CD4-positive, alpha-beta memory T cell (primary cell): ENCODE measurements around the gene CPA4. TPM values are rescaled to one million over a fixed set of nuclear protein-coding genes. Genes with fewer than 3 reads are reported as not detected.

Experiments used
- CTCF ChIA-PET: fragments of 350-600 bp; sonication (Branson Sonifier 250); formaldehyde crosslinking; loops from one replicate; lab custom pipeline; 2021; ENCODE audit warnings: inconsistent platforms; ENCODE audit not compliant: partially characterized antibody; lab: Charles Lee
- POLR2A ChIA-PET: fragments of 350-600 bp; sonication (Branson Sonifier 250); formaldehyde crosslinking; loops from one replicate; lab custom pipeline; 2021; ENCODE audit not compliant: partially characterized antibody; lab: Charles Lee
- DNase-seq, 5 donors: peaks; one replicate each; pipeline versions ENCODE4 v3.0.0 to v3.0.0-alpha.2; 2020 to 2022; ENCODE audit warnings: mixed read lengths in 1 of 5
- H3K27ac ChIP-seq: one replicate; pipeline ENCODE4 v1.7.0; 2013; ENCODE audit warnings: low read depth, low read length
- H3K27me3 ChIP-seq: 2 replicates; pipeline ENCODE4 v1.7.0; 2013; ENCODE audit warnings: mild to moderate bottlenecking, low read length, moderate library complexity; ENCODE audit not compliant: insufficient read depth
- H3K36me3 ChIP-seq: 2 replicates; pipeline ENCODE4 v1.7.0; 2013; ENCODE audit warnings: mild to moderate bottlenecking, low read length, moderate library complexity; ENCODE audit not compliant: insufficient read depth
- H3K4me1 ChIP-seq: 2 replicates; pipeline ENCODE4 v1.7.0; 2013; ENCODE audit warnings: mild to moderate bottlenecking, low read length, moderate library complexity; ENCODE audit not compliant: insufficient read depth
- H3K4me3 ChIP-seq, 2 donors: one replicate each; pipeline ENCODE4 v1.7.0; 2013; ENCODE audit warnings: low read length in 2 of 2, mild to moderate bottlenecking in 1 of 2
- H3K9me3 ChIP-seq, 2 donors: one replicate each; pipeline ENCODE4 v1.7.0; 2013; ENCODE audit warnings: low read length in 2 of 2, control low read depth in 1 of 2; ENCODE audit not compliant: control insufficient read depth in 1 of 2
- H3K27ac Mint-ChIP-seq, 7 donors: one replicate each; pipeline ENCODE4 v1.8.0; 2020 to 2021; ENCODE audit warnings: mixed read lengths in 7 of 7, mild to moderate bottlenecking in 6 of 7, inconsistent platforms in 3 of 7, moderate library complexity in 3 of 7
- H3K27me3 Mint-ChIP-seq, 2 donors: one replicate each; pipeline ENCODE4 v1.8.0; 2020 to 2021; ENCODE audit warnings: mixed read lengths in 2 of 2
- H3K36me3 Mint-ChIP-seq, 2 donors: one replicate each; pipeline ENCODE4 v1.8.0; 2020 to 2021; ENCODE audit warnings: mixed read lengths in 2 of 2, inconsistent platforms in 1 of 2, mild to moderate bottlenecking in 1 of 2
- H3K4me1 Mint-ChIP-seq, 4 donors: one replicate each; pipeline ENCODE4 v1.8.0; 2020 to 2021; ENCODE audit warnings: mixed read lengths in 4 of 4, mild to moderate bottlenecking in 1 of 4
- H3K4me3 Mint-ChIP-seq, 8 donors: one replicate each; pipeline ENCODE4 v1.8.0; 2020 to 2021; ENCODE audit warnings: mixed read lengths in 8 of 8, mild to moderate bottlenecking in 7 of 8, moderate library complexity in 6 of 8, inconsistent platforms in 3 of 8
- H3K9me3 Mint-ChIP-seq, 8 donors: one replicate each; pipeline ENCODE4 v1.8.0; 2020 to 2021; ENCODE audit warnings: mixed read lengths in 8 of 8, mild to moderate bottlenecking in 5 of 8, inconsistent platforms in 3 of 8, moderate library complexity in 1 of 8
- intact Hi-C: fragments of 100-400 bp; cut with micrococcal nuclease; formaldehyde crosslinking; loops from one replicate; pipeline ENCODE4 v1.15.1; 2023
- polyA plus RNA-seq, 2 donors: library from polyadenylated mRNA; unstranded; fragments of 300-500 nt; fragmentation: Illumina TruSeq; gene quantifications; one replicate each; pipeline ENCODE4 v1.2.3, GENCODE V29; 2021
- total RNA-seq, 2 experiments: library from RNA; stranded (reverse); gene quantifications; one replicate each; pipeline ENCODE4 v1.2.3, GENCODE V29; 2021

Gene CPA4
- total and polyA plus RNA-seq, 4 experiments from 2014 or later = not detected

DNA sequence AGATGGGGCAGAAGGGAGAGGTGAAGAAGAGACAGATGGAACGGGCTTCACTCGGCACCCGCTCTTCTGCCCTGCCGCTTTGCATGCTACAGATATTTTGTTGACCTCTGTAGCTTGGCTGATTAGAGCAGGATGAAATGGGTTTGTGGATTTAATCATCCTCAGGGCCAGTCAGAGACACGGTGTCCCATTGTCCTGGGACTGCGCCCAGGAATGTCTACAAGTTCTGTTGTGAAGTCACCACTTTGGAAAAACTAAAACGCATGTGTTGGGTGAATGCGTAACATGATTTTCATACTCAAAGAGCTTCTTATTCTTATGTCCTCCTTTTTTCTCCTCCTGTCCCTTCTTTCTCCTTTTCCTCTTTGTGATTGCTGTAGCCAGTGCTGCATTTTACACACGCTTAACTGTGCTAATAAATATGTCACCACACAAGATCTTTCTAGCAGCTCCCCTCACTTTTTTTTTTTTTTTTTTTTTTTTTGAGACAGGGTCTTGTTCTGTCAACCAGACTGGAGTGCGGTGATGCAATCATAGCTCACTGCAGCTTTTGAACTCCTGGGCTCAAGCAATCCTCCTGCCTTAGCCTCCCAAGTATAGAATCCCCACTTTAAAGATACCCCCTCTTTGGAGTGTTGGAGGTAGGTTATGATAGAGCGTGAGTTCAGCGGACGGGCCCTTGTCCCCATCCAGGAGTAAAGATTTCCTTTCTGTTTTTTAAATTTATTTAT, 3.4 kb downstream of the CPA4 start:
- no peak overlapping the region for H3K27ac Mint-ChIP-seq
- CTCF ChIA-PET = interaction anchor here (1.6 kb wide), 1 partner anchor 11 kb away, joined by 4 read pairs; no protein-coding TSS in a partner anchor

DNA sequence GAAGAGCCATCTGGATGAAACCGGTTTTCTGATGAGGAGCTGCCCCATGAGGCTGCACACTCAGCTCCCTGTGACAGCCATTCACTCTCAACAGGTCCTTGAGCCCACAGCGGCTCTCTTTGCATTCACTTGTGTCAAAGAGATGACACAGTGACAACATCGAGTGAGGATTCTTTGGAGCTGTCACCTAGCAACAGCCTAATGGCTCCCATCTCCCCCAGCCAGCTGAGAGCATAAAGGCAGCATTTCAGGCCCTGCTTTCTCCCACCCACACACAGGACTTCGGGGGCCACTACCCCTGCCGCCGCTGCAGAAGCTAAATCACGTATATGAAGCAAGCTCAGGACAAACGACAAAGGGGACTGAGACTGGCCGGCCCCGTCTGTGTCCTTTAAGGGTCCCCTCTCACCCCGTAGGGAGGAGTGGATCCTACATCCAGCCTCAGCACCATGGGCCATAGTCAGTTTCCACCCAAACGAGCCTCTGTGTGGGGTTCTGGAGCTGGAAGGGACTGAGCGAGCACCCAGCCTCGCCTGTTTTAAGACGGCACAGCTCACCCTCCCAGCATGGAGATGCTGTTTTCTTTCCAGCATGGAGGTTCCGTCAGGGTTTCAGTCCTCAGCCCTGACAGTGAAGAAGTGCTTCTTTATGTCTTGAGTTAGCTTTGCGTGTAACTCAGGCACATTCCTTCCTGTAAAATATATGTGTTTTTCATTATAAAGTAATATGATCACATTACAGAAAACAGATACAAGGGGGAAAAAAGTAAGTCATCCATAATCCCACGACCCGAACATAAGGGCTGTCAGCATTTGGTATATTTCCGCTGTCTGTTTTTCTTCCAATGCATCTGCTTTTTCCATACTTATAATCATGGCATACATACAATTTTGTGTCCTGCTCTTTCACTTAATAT, 4.9 kb downstream of the CPA4 start:
- intact Hi-C loops = no loop called here
- CTCF ChIA-PET = no interaction called here
- Mint-ChIP-seq H3K27ac (no peak overlapping the region), H3K9me3 (peaks cover 0 to 2% (median 0%) of the 10 kb centered on the region in 8 donors), H3K4me1 (peaks cover 0 to 1% (median 0%) of the 10 kb centered on the region in 4 donors), H3K36me3 (no peaks in the 10 kb centered on the region), H3K27me3 (peaks cover 4 to 6% of the 10 kb centered on the region in 2 donors), H3K4me3 (no peak overlapping the region)
- no peak overlapping the region for H3K4me3 ChIP-seq
- POLR2A ChIA-PET = no interaction called here
- H3K27me3 ChIP-seq = no peaks in the 10 kb centered on the region
- H3K36me3 ChIP-seq = no peaks in the 10 kb centered on the region
- no peak for DNase-seq
- no peak overlapping the region for H3K27ac ChIP-seq
- H3K4me1 ChIP-seq = no peaks in the 10 kb centered on the region
- no peaks in the 10 kb centered on the region for H3K9me3 ChIP-seq

More for the DNA sequence above, 3.4 kb downstream of the CPA4 start:
- intact Hi-C loops = no loop called here
- Histone ChIP-seq H3K27ac (no peak overlapping the region), H3K36me3 (no peaks in the 10 kb centered on the region), H3K4me3 (no peak overlapping the region), H3K27me3 (no peaks in the 10 kb centered on the region), H3K9me3 (no peaks in the 10 kb centered on the region), H3K4me1 (no peaks in the 10 kb centered on the region)
- Mint-ChIP-seq H3K4me3 (no peak overlapping the region), H3K4me1 (peaks cover 0 to 1% (median 0%) of the 10 kb centered on the region in 4 donors), H3K9me3 (peaks cover 0 to 2% (median 0%) of the 10 kb centered on the region in 8 donors), H3K36me3 (no peaks in the 10 kb centered on the region), H3K27me3 (peaks cover 4 to 6% of the 10 kb centered on the region in 2 donors)
- DNase-seq = no peak
- POLR2A ChIA-PET = no interaction called here

- H3K36me3 Mint-ChIP-seq = no peaks in the 10 kb centered on the region
Observed at GRCh38 chr7:130298544-130299326, 5.8 kb downstream of the CPA4 start.

DNA sequence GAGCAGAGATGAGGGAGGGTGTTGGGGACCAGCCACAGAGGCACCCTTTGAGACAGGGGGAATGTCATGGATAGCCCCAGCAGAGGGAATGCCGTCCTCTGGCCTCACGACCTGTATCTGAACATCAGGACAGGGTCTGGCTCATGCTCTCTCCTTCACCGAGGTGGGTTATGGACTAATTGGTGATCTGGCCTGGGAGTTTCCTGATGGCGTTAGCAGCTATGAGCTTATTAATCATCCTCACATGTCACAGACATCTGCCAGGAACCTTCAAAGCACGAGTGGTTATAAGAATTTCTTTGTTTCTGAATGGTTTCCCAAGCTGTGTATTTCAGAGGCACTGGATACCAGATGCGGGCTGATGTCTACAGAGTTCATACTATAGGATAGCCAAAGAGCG, 6.9 kb downstream of the CPA4 start:
- ChIA-PET POLR2A (no interaction called here), CTCF (interaction anchor here (0.7 kb wide), 1 partner anchor 123 kb away, joined by 4 read pairs; no protein-coding TSS in a partner anchor)
- H3K4me3 Mint-ChIP-seq = no peak overlapping the region
- no peaks in the 10 kb centered on the region for H3K36me3 Mint-ChIP-seq
- no peaks in the 10 kb centered on the region for H3K4me1 Mint-ChIP-seq
- no peak overlapping the region for H3K4me3 ChIP-seq
- H3K27me3 ChIP-seq = no peaks in the 10 kb centered on the region
- no peaks in the 10 kb centered on the region for H3K9me3 Mint-ChIP-seq
- H3K9me3 ChIP-seq = no peaks in the 10 kb centered on the region
- H3K27ac ChIP-seq = no peak overlapping the region
- intact Hi-C loops = no loop called here
- DNase-seq = no peak
- peaks cover 6% of the 10 kb centered on the region in 2 donors for H3K27me3 Mint-ChIP-seq
- H3K36me3 ChIP-seq = no peaks in the 10 kb centered on the region
- H3K27ac Mint-ChIP-seq = no peak overlapping the region
- no peaks in the 10 kb centered on the region for H3K4me1 ChIP-seq

More at GRCh38 chr7:130298544-130299326, 5.8 kb downstream of the CPA4 start:
- intact Hi-C loops = no loop called here
- no peak for DNase-seq
- CTCF ChIA-PET = no interaction called here
- POLR2A ChIA-PET = no interaction called here
- Mint-ChIP-seq H3K4me3 (no peak overlapping the region), H3K4me1 (no peaks in the 10 kb centered on the region), H3K9me3 (no peaks in the 10 kb centered on the region), H3K27me3 (peaks cover 4 to 6% of the 10 kb centered on the region in 2 donors), H3K27ac (no peak overlapping the region)
- Histone ChIP-seq H3K4me1 (no peaks in the 10 kb centered on the region), H3K27me3 (no peaks in the 10 kb centered on the region), H3K4me3 (no peak overlapping the region), H3K36me3 (no peaks in the 10 kb centered on the region), H3K9me3 (no peaks in the 10 kb centered on the region), H3K27ac (no peak overlapping the region)

DNA sequence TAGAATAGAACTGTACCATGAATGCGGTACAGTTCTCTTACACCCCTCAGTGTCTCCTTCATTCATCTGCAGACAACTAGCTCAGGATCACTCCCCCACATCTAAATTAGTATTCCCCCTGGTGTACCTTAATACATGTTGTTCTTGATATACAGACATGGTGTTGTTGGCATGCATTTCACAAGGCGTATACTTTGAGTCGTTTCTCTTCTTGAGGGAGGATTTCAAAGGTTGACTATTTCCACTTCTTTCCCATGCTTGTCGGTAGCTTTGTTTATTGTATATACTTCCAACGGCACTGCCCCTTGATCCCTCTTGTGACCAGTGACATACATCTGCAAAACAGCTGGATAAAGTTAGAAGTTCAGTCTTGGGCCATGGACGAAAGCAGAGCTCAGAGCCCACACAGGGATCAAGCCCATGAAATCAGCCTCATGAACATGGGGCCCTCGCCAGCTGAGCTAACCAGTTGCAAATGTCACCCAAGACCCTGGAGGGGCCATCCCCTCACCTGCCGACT, 8.6 kb downstream of the CPA4 start:
- no peaks in the 10 kb centered on the region for H3K9me3 ChIP-seq
- Mint-ChIP-seq H3K27ac (no peak overlapping the region), H3K4me1 (no peaks in the 10 kb centered on the region), H3K4me3 (no peak overlapping the region), H3K9me3 (no peaks in the 10 kb centered on the region), H3K27me3 (peaks cover 3 to 5% of the 10 kb centered on the region in 2 donors), H3K36me3 (no peaks in the 10 kb centered on the region)
- CTCF ChIA-PET = no interaction called here
- H3K4me3 ChIP-seq = no peak overlapping the region
- DNase-seq = no peak
- no peak overlapping the region for H3K27ac ChIP-seq
- no peaks in the 10 kb centered on the region for H3K27me3 ChIP-seq
- intact Hi-C loops = no loop called here
- POLR2A ChIA-PET = no interaction called here
- H3K36me3 ChIP-seq = no peaks in the 10 kb centered on the region
- no peaks in the 10 kb centered on the region for H3K4me1 ChIP-seq

- Mint-ChIP-seq H3K27me3 (peaks cover 5 to 8% of the 10 kb centered on the region in 2 donors), H3K9me3 (no peaks in the 10 kb centered on the region), H3K36me3 (no peaks in the 10 kb centered on the region), H3K4me1 (no peaks in the 10 kb centered on the region), H3K4me3 (no peak overlapping the region), H3K27ac (no peak overlapping the region)
- Histone ChIP-seq H3K27ac (no peak overlapping the region), H3K36me3 (no peaks in the 10 kb centered on the region), H3K4me1 (no peaks in the 10 kb centered on the region), H3K27me3 (no peaks in the 10 kb centered on the region), H3K9me3 (no peaks in the 10 kb centered on the region), H3K4me3 (no peak overlapping the region)
- no peak for DNase-seq
- ChIA-PET CTCF (no interaction called here), POLR2A (no interaction called here)
- intact Hi-C loops = no loop called here
Observed at GRCh38 chr7:130302649-130303048, 9.7 kb downstream of the CPA4 start.
